HCT116 (cell line): Measurements from ENCODE around the gene ARHGAP45. TPM values are rescaled to one million over a fixed set of nuclear protein-coding genes. Genes with fewer than 3 reads are reported as not detected.
A peak's percentile ranks its signal among the peaks of the same experiment; 100 is the strongest.

Experiments
- ATAC-seq: fragments of 200-7000 bp; cut with Tn5 transposase; 2 replicates; pipeline ENCODE4 v1.9.1; 2020; ENCODE audit warnings: mild to moderate bottlenecking, moderate library complexity
- BruUV-seq: library from RNA; stranded (reverse); fragments of 400-500 nt; replicated peaks from 2 replicates; lab custom pipeline; 2021; lab: Mats Ljungman, UMichigan
- CTCF ChIA-PET: fragments of 300-600 bp; sonication (Branson Sonifier 250); formaldehyde crosslinking; loops from one replicate; lab custom pipeline; 2021; ENCODE audit warnings: antibody characterized with exemption; lab: Charles Lee
- POLR2A ChIA-PET: fragments of 300-600, 350-600 bp; sonication (Branson Sonifier 250); formaldehyde crosslinking; loops from one replicate; lab custom pipeline; 2021; ENCODE audit warnings: antibody characterized with exemption; lab: Charles Lee
- RAD21 ChIA-PET, 2 experiments: fragments of 300-600 bp; sonication (Branson Sonifier 250); formaldehyde crosslinking; loops; one replicate each; lab custom pipeline; 2023; ENCODE audit warnings: low total read pairs in 2 of 2; ENCODE audit not compliant: uncharacterized antibody in 2 of 2, unreplicated experiment in 2 of 2, low non-redundant PET in 1 of 2; lab: Charles Lee
- DNase-seq: peaks from one replicate; pipeline ENCODE4 v3.0.0-alpha.2; 2010; ENCODE audit warnings: low read depth, low spot score
- H2AFZ ChIP-seq: fragments of 200-600 bp; shearing (Covaris generic), sonication (generic); 2 replicates; pipeline ENCODE4 v1.6.1; 2017; ENCODE audit warnings: low read depth, mixed run types, mixed read lengths, antibody characterized with exemption, low read length; ENCODE audit not compliant: poor library complexity, severe bottlenecking
- H3K27ac ChIP-seq: 2 replicates; pipeline ENCODE4 v1.5.1; 2012; ENCODE audit warnings: low read depth, low read length
- H3K27me3 ChIP-seq: fragments of 200-600 bp; sonication (generic); 2 replicates; pipeline ENCODE4 v1.6.1; 2016; ENCODE audit warnings: mixed run types, low read length, mixed read lengths; ENCODE audit not compliant: insufficient read depth
- H3K36me3 ChIP-seq, 2 experiments: fragments of 200-500 bp in 1 of 2; fragments of 200-600 bp in 1 of 2; sonication (Bioruptor generic) in 1 of 2; sonication (generic) in 1 of 2; 2 replicates each; pipeline versions ENCODE4 v1.5.1 to v1.6.1; 2014 to 2016; ENCODE audit warnings: low read length in 2 of 2, inconsistent platforms in 1 of 2, mixed read lengths in 1 of 2, mixed run types in 1 of 2; ENCODE audit not compliant: insufficient read depth in 2 of 2, control insufficient read depth in 1 of 2
- H3K4me1 ChIP-seq, 2 experiments: fragments of 200-600 bp in 1 of 2; sonication (generic) in 1 of 2; 2 replicates each; pipeline versions ENCODE4 v1.5.1 to v1.6.1; 2012 to 2017; ENCODE audit warnings: low read length in 2 of 2, inconsistent platforms in 1 of 2, mild to moderate bottlenecking in 1 of 2, mixed read lengths in 1 of 2, mixed run types in 1 of 2, moderate library complexity in 1 of 2; ENCODE audit not compliant: insufficient read depth in 2 of 2, control insufficient read depth in 1 of 2
- H3K4me2 ChIP-seq: fragments of 200-600 bp; sonication (generic); 2 replicates; pipeline ENCODE4 v1.6.1; 2017; ENCODE audit warnings: mixed run types, low read length, mixed read lengths
- H3K4me3 ChIP-seq, 2 experiments: fragments of 200-600 bp in 1 of 2; sonication (generic) in 1 of 2; replicated peaks in 1 of 2; 2 replicates each; pipeline ENCODE4 v1.5.1; 2011 to 2016; ENCODE audit warnings: low read length in 2 of 2, control low read depth in 1 of 2, low read depth in 1 of 2, mild to moderate bottlenecking in 1 of 2, mixed read lengths in 1 of 2, mixed run types in 1 of 2
- H3K79me2 ChIP-seq: fragments of 200-600 bp; sonication (generic); 2 replicates; pipeline ENCODE4 v1.6.1; 2017; ENCODE audit warnings: mild to moderate bottlenecking, mixed run types, low read length, moderate library complexity, mixed read lengths; ENCODE audit not compliant: insufficient read depth
- H3K9ac ChIP-seq: fragments of 200-600 bp; sonication (generic); 2 replicates; pipeline ENCODE4 v1.6.1; 2016; ENCODE audit warnings: low read length, mixed read lengths
- H3K9me2 ChIP-seq: fragments of 200-600 bp; sonication (generic), shearing (Covaris generic); 2 replicates; pipeline ENCODE4 v1.6.1; 2017; ENCODE audit warnings: mixed run types, mild to moderate bottlenecking, moderate library complexity; ENCODE audit not compliant: insufficient read depth
- H3K9me3 ChIP-seq, 2 experiments: fragments of 200-500 bp in 1 of 2; fragments of 200-600 bp in 1 of 2; sonication (Bioruptor generic) in 1 of 2; sonication (generic) in 1 of 2; 2 replicates each; pipeline ENCODE4 v1.6.1; 2014 to 2017; ENCODE audit warnings: low read length in 2 of 2, mixed read lengths in 2 of 2, inconsistent platforms in 1 of 2, low read depth in 1 of 2, mild to moderate bottlenecking in 1 of 2, mixed run types in 1 of 2, moderate library complexity in 1 of 2; ENCODE audit not compliant: control insufficient read depth in 1 of 2, insufficient read depth in 1 of 2
- H4K20me1 ChIP-seq: fragments of 200-600 bp; sonication (generic), shearing (Covaris generic); 2 replicates; pipeline ENCODE4 v1.6.1; 2017; ENCODE audit warnings: mixed run types, mild to moderate bottlenecking, moderate library complexity; ENCODE audit not compliant: insufficient read depth
- EGR1 ChIP-seq: IDR thresholded peaks from 2 replicates; pipeline ENCODE4 v1.6.1; 2012; ENCODE audit warnings: low read depth
- POLR2A ChIP-seq: IDR thresholded peaks from 2 replicates; pipeline ENCODE4 v1.7.0; 2011; ENCODE audit warnings: borderline replicate concordance; ENCODE audit not compliant: insufficient read depth, insufficient read length; ENCODE audit errors: extremely low read depth
- RAD21 ChIP-seq: IDR thresholded peaks from 2 replicates; pipeline ENCODE4 v1.6.1; 2012; ENCODE audit warnings: low read depth, mild to moderate bottlenecking
- SRF ChIP-seq: IDR thresholded peaks from 2 replicates; pipeline ENCODE4 v1.6.1; 2012; ENCODE audit warnings: low read depth
- YY1 ChIP-seq: IDR thresholded peaks from 2 replicates; pipeline ENCODE4 v1.6.1; 2011; ENCODE audit warnings: low read length, low read depth, moderate library complexity, mild to moderate bottlenecking; ENCODE audit not compliant: insufficient replicate concordance; ENCODE audit errors: extremely low read depth
- ZFX ChIP-seq: fragments of 450-650 bp; IDR thresholded peaks from 2 replicates; pipeline ENCODE4 v1.6.1; 2017
- ZNF274 ChIP-seq: fragments of 200-500 bp; sonication (Bioruptor generic); IDR thresholded peaks from 2 replicates; pipeline ENCODE4 v1.6.1; 2014; ENCODE audit warnings: mild to moderate bottlenecking, low read depth, low read length, inconsistent platforms
- intact Hi-C: fragments of 100-400 bp; cut with micrococcal nuclease; formaldehyde crosslinking; loops from 2 replicates; pipeline ENCODE4 v1.10.0; 2022
- total RNA-seq: library from RNA; stranded (reverse); gene quantifications from one replicate; pipeline ENCODE4 v1.2.1, GENCODE V29; 2021; ENCODE audit not compliant: unreplicated experiment
- TF ChIP-seq, protein P1 (sequence below): IDR thresholded peaks from 2 replicates; pipeline ENCODE4 v1.6.1; 2012; ENCODE audit warnings: low read depth
- TF ChIP-seq, protein P2 (sequence below): IDR thresholded peaks from 2 replicates; pipeline ENCODE4 v1.6.1; 2012
- TF ChIP-seq, protein P3 (sequence below): IDR thresholded peaks from 2 replicates; pipeline ENCODE4 v1.6.1; 2011; ENCODE audit warnings: mild to moderate bottlenecking, low read length, moderate library complexity; ENCODE audit not compliant: insufficient replicate concordance; ENCODE audit errors: extremely low read depth

Gene ARHGAP45
- total RNA-seq, 1 experiment from 2014 or later = 30.4 TPM

DNA sequence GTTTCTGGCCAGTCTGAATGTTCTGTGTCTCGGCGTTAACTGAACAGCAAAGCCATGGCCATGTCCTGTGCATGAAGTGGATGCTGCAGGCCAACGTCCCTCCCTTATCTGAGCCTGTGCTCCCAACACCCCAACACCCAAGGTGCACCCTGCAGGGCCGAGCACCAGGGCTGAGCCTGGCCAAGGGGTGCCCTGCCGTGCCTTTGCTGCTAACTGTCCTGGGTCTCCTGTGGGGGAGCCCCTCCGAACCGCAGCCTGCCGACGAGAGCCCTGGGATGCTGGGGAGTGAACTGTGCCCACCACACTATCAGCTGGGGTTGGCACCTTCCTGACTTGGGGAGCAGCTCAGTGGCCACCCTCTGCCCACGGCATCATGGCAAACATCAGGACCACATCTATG lies 54.4 kb downstream of the ARHGAP45 start:
- intact Hi-C loops = no loop called here
- Histone ChIP-seq H4K20me1 (no peaks in the 10 kb centered on the region), H3K4me3 (no peak overlapping the region), H3K79me2 (0 out of 2 replicates have a peak, but pooled peaks cover 4% of the 10 kb centered on the region), H3K27me3 (no peaks in the 10 kb centered on the region), H2AFZ (no peak overlapping the region), H3K9ac (no peak overlapping the region), H3K4me1 (peaks cover 0 to 8% of the 10 kb centered on the region in 2 experiments; a peak in 2 of 4 replicates), H3K4me2 (no peak overlapping the region), H3K36me3 (peaks cover 15 to 48% of the 10 kb centered on the region in 2 experiments; a peak in 3 of 4 replicates), H3K27ac (no peak overlapping the region), H3K9me2 (no peaks in the 10 kb centered on the region), H3K9me3 (no peaks in the 10 kb centered on the region)
- BruUV-seq = TSS peak; percentile 28
- ChIA-PET POLR2A (no interaction called here), CTCF (no interaction called here), RAD21 (no interaction called here)
- ATAC-seq (no peak), DNase-seq (no peak)
- TF ChIP-seq EGR1 (no peak), ZFX (no peak), ZNF274 (no peak), YY1 (no peak), SRF (no peak), POLR2A (no peak), RAD21 (no peak)
- TF ChIP-seq, protein P1, sequence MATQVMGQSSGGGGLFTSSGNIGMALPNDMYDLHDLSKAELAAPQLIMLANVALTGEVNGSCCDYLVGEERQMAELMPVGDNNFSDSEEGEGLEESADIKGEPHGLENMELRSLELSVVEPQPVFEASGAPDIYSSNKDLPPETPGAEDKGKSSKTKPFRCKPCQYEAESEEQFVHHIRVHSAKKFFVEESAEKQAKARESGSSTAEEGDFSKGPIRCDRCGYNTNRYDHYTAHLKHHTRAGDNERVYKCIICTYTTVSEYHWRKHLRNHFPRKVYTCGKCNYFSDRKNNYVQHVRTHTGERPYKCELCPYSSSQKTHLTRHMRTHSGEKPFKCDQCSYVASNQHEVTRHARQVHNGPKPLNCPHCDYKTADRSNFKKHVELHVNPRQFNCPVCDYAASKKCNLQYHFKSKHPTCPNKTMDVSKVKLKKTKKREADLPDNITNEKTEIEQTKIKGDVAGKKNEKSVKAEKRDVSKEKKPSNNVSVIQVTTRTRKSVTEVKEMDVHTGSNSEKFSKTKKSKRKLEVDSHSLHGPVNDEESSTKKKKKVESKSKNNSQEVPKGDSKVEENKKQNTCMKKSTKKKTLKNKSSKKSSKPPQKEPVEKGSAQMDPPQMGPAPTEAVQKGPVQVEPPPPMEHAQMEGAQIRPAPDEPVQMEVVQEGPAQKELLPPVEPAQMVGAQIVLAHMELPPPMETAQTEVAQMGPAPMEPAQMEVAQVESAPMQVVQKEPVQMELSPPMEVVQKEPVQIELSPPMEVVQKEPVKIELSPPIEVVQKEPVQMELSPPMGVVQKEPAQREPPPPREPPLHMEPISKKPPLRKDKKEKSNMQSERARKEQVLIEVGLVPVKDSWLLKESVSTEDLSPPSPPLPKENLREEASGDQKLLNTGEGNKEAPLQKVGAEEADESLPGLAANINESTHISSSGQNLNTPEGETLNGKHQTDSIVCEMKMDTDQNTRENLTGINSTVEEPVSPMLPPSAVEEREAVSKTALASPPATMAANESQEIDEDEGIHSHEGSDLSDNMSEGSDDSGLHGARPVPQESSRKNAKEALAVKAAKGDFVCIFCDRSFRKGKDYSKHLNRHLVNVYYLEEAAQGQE = no peak
- TF ChIP-seq, protein P2, sequence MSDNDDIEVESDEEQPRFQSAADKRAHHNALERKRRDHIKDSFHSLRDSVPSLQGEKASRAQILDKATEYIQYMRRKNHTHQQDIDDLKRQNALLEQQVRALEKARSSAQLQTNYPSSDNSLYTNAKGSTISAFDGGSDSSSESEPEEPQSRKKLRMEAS = no peak
- TF ChIP-seq, protein P3, sequence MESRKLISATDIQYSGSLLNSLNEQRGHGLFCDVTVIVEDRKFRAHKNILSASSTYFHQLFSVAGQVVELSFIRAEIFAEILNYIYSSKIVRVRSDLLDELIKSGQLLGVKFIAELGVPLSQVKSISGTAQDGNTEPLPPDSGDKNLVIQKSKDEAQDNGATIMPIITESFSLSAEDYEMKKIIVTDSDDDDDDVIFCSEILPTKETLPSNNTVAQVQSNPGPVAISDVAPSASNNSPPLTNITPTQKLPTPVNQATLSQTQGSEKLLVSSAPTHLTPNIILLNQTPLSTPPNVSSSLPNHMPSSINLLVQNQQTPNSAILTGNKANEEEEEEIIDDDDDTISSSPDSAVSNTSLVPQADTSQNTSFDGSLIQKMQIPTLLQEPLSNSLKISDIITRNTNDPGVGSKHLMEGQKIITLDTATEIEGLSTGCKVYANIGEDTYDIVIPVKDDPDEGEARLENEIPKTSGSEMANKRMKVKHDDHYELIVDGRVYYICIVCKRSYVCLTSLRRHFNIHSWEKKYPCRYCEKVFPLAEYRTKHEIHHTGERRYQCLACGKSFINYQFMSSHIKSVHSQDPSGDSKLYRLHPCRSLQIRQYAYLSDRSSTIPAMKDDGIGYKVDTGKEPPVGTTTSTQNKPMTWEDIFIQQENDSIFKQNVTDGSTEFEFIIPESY = no peak
